IMR-90 (cell line): ENCODE data around the gene SRRM2. TPM values are rescaled to one million over a fixed set of nuclear protein-coding genes. Genes with fewer than 3 reads are reported as not detected.

ENCODE experiments used
- ATAC-seq: fragments of 200-7000 bp; cut with Tn5 transposase; 2 replicates; pipeline ENCODE4 v1.9.1; 2020; ENCODE audit warnings: low read depth, mild to moderate bottlenecking, moderate library complexity
- Bru-seq: library from RNA; stranded (reverse); fragments of 400-500 nt; gene quantifications from one replicate; lab custom pipeline; 2021; lab: Mats Ljungman, UMichigan
- BruChase-seq, 2 experiments: library from RNA; stranded (reverse); fragments of 400-500 nt; gene quantifications; one replicate each; lab custom pipeline; 2021; lab: Mats Ljungman, UMichigan
- BruUV-seq: library from RNA; stranded (reverse); fragments of 400-500 nt; replicated peaks from 2 replicates; lab custom pipeline; 2021; lab: Mats Ljungman, UMichigan
- CTCF ChIA-PET: fragments of 300-600 bp; formaldehyde crosslinking; extraction: SDS; loops from one replicate; lab custom pipeline; 2021; ENCODE audit warnings: antibody characterized with exemption; lab: Yijun Ruan, JAX
- POLR2A ChIA-PET: fragments of 300-600 bp; sonication (Branson Sonifier 250); formaldehyde crosslinking; loops from one replicate; lab custom pipeline; 2022; ENCODE audit warnings: antibody characterized with exemption; ENCODE audit not compliant: unreplicated experiment; lab: Charles Lee
- DNase-seq: peaks from one replicate; pipeline ENCODE4 v3.0.0; 2013
- H2AFZ ChIP-seq: replicated peaks from 2 replicates; pipeline ENCODE3; 2013; ENCODE audit warnings: low read length, mild to moderate bottlenecking; ENCODE audit not compliant: poor library complexity
- H2AK5ac ChIP-seq: 2 replicates; pipeline ENCODE4 v1.6.1; 2013; ENCODE audit warnings: low read depth, low read length, inconsistent platforms
- H2AK9ac ChIP-seq: replicated peaks from 2 replicates; pipeline ENCODE3; 2013; ENCODE audit warnings: mild to moderate bottlenecking, low read depth, low read length, moderate library complexity; ENCODE audit not compliant: poor library complexity
- H2BK120ac ChIP-seq: 2 replicates; pipeline ENCODE4 v1.6.1; 2013; ENCODE audit warnings: low read depth, low read length, inconsistent platforms
- H2BK15ac ChIP-seq: 3 replicates; pipeline ENCODE4 v1.6.1; 2013; ENCODE audit warnings: low read depth, low read length, inconsistent platforms
- H2BK20ac ChIP-seq: 2 replicates; pipeline ENCODE4 v1.6.1; 2013; ENCODE audit warnings: low read depth, mild to moderate bottlenecking, inconsistent platforms, low read length, moderate library complexity
- H2BK5ac ChIP-seq: 2 replicates; pipeline ENCODE4 v1.6.1; 2013; ENCODE audit warnings: mild to moderate bottlenecking, low read depth, low read length, inconsistent platforms; ENCODE audit not compliant: poor library complexity, severe bottlenecking
- H3K14ac ChIP-seq: replicated peaks from 2 replicates; pipeline ENCODE4 v1.6.1; 2013; ENCODE audit warnings: low read depth, low read length, inconsistent platforms
- H3K18ac ChIP-seq: 2 replicates; pipeline ENCODE4 v1.6.1; 2013; ENCODE audit warnings: low read depth, low read length, control low read depth
- H3K23ac ChIP-seq: 2 replicates; pipeline ENCODE4 v1.6.1; 2013; ENCODE audit warnings: low read depth, low read length, inconsistent platforms
- H3K27ac ChIP-seq: 2 replicates; pipeline ENCODE4 v1.5.1; 2013; ENCODE audit warnings: mild to moderate bottlenecking, control low read depth, low read length; ENCODE audit not compliant: insufficient read depth
- H3K27me3 ChIP-seq: 2 replicates; pipeline ENCODE4 v1.6.1; 2013; ENCODE audit warnings: low read length; ENCODE audit not compliant: control insufficient read depth, insufficient read depth
- H3K36me3 ChIP-seq: 2 replicates; pipeline ENCODE4 v1.6.1; 2013; ENCODE audit warnings: low read length, mixed read lengths; ENCODE audit not compliant: control insufficient read depth, insufficient read depth
- H3K4ac ChIP-seq: 2 replicates; pipeline ENCODE4 v1.6.1; 2013; ENCODE audit warnings: low read depth, low read length, inconsistent platforms
- H3K4me1 ChIP-seq: 2 replicates; pipeline ENCODE4 v1.6.1; 2013; ENCODE audit warnings: low read length, mixed read lengths; ENCODE audit not compliant: control insufficient read depth, insufficient read depth
- H3K4me2 ChIP-seq: 2 replicates; pipeline ENCODE4 v1.6.1; 2013; ENCODE audit warnings: low read depth, mild to moderate bottlenecking, control low read depth, low read length, moderate library complexity
- H3K4me3 ChIP-seq: 2 replicates; pipeline ENCODE4 v1.5.1; 2013; ENCODE audit warnings: low read depth, mild to moderate bottlenecking, control low read depth, low read length, moderate library complexity; ENCODE audit not compliant: insufficient read depth
- H3K56ac ChIP-seq: 2 replicates; pipeline ENCODE4 v1.6.1; 2013; ENCODE audit warnings: low read length, inconsistent platforms; ENCODE audit not compliant: insufficient read depth; ENCODE audit errors: extremely low read depth
- H3K79me1 ChIP-seq, 2 experiments: 2 replicates each; pipeline ENCODE4 v1.6.1; 2013; ENCODE audit warnings: low read length in 2 of 2, inconsistent platforms in 1 of 2, low read depth in 1 of 2
- H3K9ac ChIP-seq: 2 replicates; pipeline ENCODE4 v1.6.1; 2013; ENCODE audit warnings: low read depth, low read length, control low read depth
- H3K9me1 ChIP-seq: 2 replicates; pipeline ENCODE4 v1.6.1; 2013; ENCODE audit warnings: low read length, inconsistent platforms; ENCODE audit not compliant: insufficient read depth
- H3K9me3 ChIP-seq: 2 replicates; pipeline ENCODE4 v1.6.1; 2013; ENCODE audit warnings: low read length; ENCODE audit not compliant: control insufficient read depth, insufficient read depth
- H4K20me1 ChIP-seq: 2 replicates; pipeline ENCODE4 v1.6.1; 2013; ENCODE audit warnings: low read length, inconsistent platforms; ENCODE audit not compliant: insufficient read depth
- H4K5ac ChIP-seq: 2 replicates; pipeline ENCODE4 v1.6.1; 2013; ENCODE audit warnings: mild to moderate bottlenecking, low read depth, low read length, control low read depth
- H4K8ac ChIP-seq, 2 experiments: 2 replicates each; pipeline ENCODE4 v1.6.1; 2013; ENCODE audit warnings: low read depth in 2 of 2, low read length in 2 of 2, control low read depth in 1 of 2, inconsistent platforms in 1 of 2
- H4K91ac ChIP-seq: 2 replicates; pipeline ENCODE4 v1.6.1; 2013; ENCODE audit warnings: low read depth, low read length, inconsistent platforms; ENCODE audit not compliant: insufficient read depth
- BHLHE40 ChIP-seq: fragments of 150-350 bp; IDR thresholded peaks from 2 replicates; pipeline ENCODE4 v1.6.1; 2016; ENCODE audit warnings: mild to moderate bottlenecking, low read depth, low read length
- CEBPB ChIP-seq: IDR thresholded peaks from 2 replicates; pipeline ENCODE4 v1.6.1; 2012; ENCODE audit warnings: low read depth, low read length, improper control_type of control experiment
- CHD1 ChIP-seq: IDR thresholded peaks from 2 replicates; pipeline ENCODE4 v1.6.1; 2012; ENCODE audit warnings: low read depth, low read length, improper control_type of control experiment
- FOS ChIP-seq: fragments of 150-350 bp; IDR thresholded peaks from 2 replicates; pipeline ENCODE4 v1.6.1; 2016; ENCODE audit warnings: low read depth, low read length
- MAFK ChIP-seq: IDR thresholded peaks from 2 replicates; pipeline ENCODE4 v1.6.1; 2012; ENCODE audit warnings: low read depth, low read length, improper control_type of control experiment
- MAZ ChIP-seq: IDR thresholded peaks from 2 replicates; pipeline ENCODE4 v1.6.1; 2012; ENCODE audit warnings: low read depth, mild to moderate bottlenecking, low read length, improper control_type of control experiment, moderate library complexity, borderline replicate concordance
- MXI1 ChIP-seq: IDR thresholded peaks from 2 replicates; pipeline ENCODE4 v1.6.1; 2012; ENCODE audit warnings: low read depth, mild to moderate bottlenecking, low read length, moderate library complexity, borderline replicate concordance
- NFE2L2 ChIP-seq: fragments of 150-350 bp; IDR thresholded peaks from 2 replicates; pipeline ENCODE4 v1.6.1; 2016; ENCODE audit warnings: low read depth, mild to moderate bottlenecking, low read length
- POLR2A ChIP-seq: IDR thresholded peaks from 2 replicates; pipeline ENCODE4 v1.6.1; 2012; ENCODE audit warnings: mild to moderate bottlenecking, low read depth, low read length
- RAD21 ChIP-seq: IDR thresholded peaks from 2 replicates; pipeline ENCODE4 v1.6.1; 2012; ENCODE audit warnings: low read length, improper control_type of control experiment
- RFX5 ChIP-seq: IDR thresholded peaks from 2 replicates; pipeline ENCODE4 v1.8.0; 2012; ENCODE audit warnings: low read depth, mild to moderate bottlenecking, low read length, moderate library complexity
- WGBS, 2 experiments: methylation state at CpG; one replicate each; pipeline versions ENCODE4 v1.1.5 to v1.1.7; 2013; ENCODE audit warnings: missing lambda C conversion rate in 2 of 2; ENCODE audit not compliant: insufficient read length in 1 of 2; ENCODE audit errors: extremely low coverage in 2 of 2; 5-methylcytosine and 5-hydroxymethylcytosine counted together
- dilution Hi-C: fragments of 300-500 bp; cut with HindIII; formaldehyde crosslinking; loops from one replicate; pipeline ENCODE4 v1.14.3; 2018; ENCODE audit warnings: low sequenced_read_pairs; ENCODE audit not compliant: unreplicated experiment
- in situ Hi-C: fragments of 300-500 bp; cut with MboI; formaldehyde crosslinking; loops from 3 replicates; pipeline ENCODE4 v1.14.3; 2019; ENCODE audit warnings: low sequenced_read_pairs, inconsistent platforms, mixed read lengths
- intact Hi-C: fragments of 100-400 bp; cut with micrococcal nuclease; formaldehyde crosslinking; loops from 2 replicates; pipeline ENCODE4 v1.10.0; 2022
- long read RNA-seq: library from polyadenylated mRNA; unstranded; transcript quantifications from one replicate; pipeline ENCODE4 v2.0.0, GENCODE V29; 2021; ENCODE audit not compliant: unreplicated experiment
- polyA plus RNA-seq, 3 experiments: library from polyadenylated mRNA; depleted of rRNA; stranded (reverse); fragments of >200 nt; gene quantifications; 2 replicates each; pipeline ENCODE4 v1.2.3, GENCODE V29; 2012; ENCODE audit warnings: low replicate concordance in 1 of 3
- total RNA-seq: library from RNA; depleted of rRNA; stranded (reverse); fragments of >200 nt; gene quantifications from 2 replicates; pipeline ENCODE4 v1.2.3, GENCODE V29; 2012; rRNA removed
- TF ChIP-seq, protein P1 (sequence below): fragments of 150-350 bp; IDR thresholded peaks from 2 replicates; pipeline ENCODE4 v1.6.1; 2017; ENCODE audit warnings: mild to moderate bottlenecking, antibody characterized with exemption, low read length, low read depth
- TF ChIP-seq, protein P2 (sequence below): conservative IDR thresholded peaks from 2 replicates; pipeline ENCODE4 v1.5.1; 2012; ENCODE audit warnings: mild to moderate bottlenecking, low read depth, low read length, improper control_type of control experiment

Gene SRRM2
- total RNA-seq: 20.3 and 21.1 TPM in 2 replicates
- polyA plus RNA-seq (2012; rRNA removed): 300 and 301 TPM in 2 replicates
- polyA plus RNA-seq (2012; cell fraction: cytosol; rRNA removed): 57.1 and 150 TPM in 2 replicates
- polyA plus RNA-seq (2012; cell fraction: nucleus; rRNA removed; ENCODE audit: low replicate concordance): 949 and 1,549 TPM in 2 replicates
- Bru-seq, nascent RNA: percentile 98 among the genes with signal in this experiment
- percentile 100 among the genes with signal in this experiment for BruChase-seq, experiment 1, labeled RNA remaining after a 6-hour chase
- BruChase-seq, experiment 2, labeled RNA remaining after a 2-hour chase: percentile 100 among the genes with signal in this experiment
- long read RNA-seq, transcript SRRM2-226 (4 exons, 461 nt): major isoform, 5 of 95 reads
- long read RNA-seq, partial matches to known transcripts: 61 of 95 reads
- long read RNA-seq, other reads (novel, unspliced or antisense): 28 of 95 reads

DNA sequence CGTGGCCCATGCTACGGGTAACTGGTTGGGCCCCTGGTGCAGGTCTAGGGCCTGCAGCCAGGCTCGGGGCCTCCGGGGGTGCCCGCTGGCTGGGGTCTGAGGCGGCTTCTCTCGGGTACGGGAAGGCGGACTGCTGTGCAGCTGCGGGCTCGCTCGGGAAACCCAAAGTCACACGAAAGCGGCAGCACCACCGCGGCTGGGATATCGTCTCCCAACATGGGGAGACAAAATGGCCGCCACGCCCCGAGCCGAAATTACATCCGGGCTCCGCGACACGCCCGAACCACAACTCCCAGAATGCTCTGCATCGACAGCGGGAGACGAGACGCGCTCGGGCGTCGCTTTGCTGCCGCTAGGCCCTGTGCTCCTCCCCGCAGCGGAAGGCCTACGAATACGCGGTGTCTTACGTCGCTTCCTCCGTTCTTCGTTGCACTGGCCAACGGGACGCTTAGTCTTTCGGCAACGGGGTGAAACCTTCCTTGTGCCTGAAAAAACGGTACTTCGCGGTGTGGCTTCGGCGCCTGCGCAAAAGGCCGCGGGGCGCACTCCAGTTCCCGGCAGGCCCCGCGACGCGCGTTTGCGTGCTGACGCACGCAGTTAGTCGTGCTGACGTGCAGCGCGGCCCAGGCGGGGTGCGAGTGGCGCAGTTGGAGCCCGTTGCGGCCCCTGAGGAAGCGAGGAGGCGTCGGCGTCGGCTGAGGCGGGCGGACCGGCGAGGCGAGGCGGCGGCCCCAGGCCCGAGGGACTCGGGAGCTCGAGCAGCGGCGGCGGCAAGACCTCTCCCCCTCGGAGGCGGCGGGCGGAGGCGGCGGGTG lies at the start of gene SRRM2:
TSS of gene SRRM2 (plus strand) at position 604 of the 815 bp plus-strand sequence. CDS start 3,727 bp downstream, outside the sequence.
- CTCF ChIA-PET: no interaction called here
- peak; percentile 68; the same call in 1 of the 2 replicates for TF ChIP-seq MAZ
- TF ChIP-seq, protein P1, sequence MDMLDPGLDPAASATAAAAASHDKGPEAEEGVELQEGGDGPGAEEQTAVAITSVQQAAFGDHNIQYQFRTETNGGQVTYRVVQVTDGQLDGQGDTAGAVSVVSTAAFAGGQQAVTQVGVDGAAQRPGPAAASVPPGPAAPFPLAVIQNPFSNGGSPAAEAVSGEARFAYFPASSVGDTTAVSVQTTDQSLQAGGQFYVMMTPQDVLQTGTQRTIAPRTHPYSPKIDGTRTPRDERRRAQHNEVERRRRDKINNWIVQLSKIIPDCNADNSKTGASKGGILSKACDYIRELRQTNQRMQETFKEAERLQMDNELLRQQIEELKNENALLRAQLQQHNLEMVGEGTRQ: 0 out of 2 replicates have a peak, but pooled peaks have one; percentile 1
- no peak for TF ChIP-seq NFE2L2
- no peak for TF ChIP-seq RAD21
- no peak for TF ChIP-seq FOS
- no peak for TF ChIP-seq CEBPB
- no peak; the same call in 1 of the 2 replicates for TF ChIP-seq BHLHE40
- 0 out of 2 replicates have a peak, but pooled peaks have one; percentile 49 for TF ChIP-seq MXI1
- TF ChIP-seq POLR2A: peak; percentile 97
- TF ChIP-seq RFX5: no peak
- TF ChIP-seq, protein P2, sequence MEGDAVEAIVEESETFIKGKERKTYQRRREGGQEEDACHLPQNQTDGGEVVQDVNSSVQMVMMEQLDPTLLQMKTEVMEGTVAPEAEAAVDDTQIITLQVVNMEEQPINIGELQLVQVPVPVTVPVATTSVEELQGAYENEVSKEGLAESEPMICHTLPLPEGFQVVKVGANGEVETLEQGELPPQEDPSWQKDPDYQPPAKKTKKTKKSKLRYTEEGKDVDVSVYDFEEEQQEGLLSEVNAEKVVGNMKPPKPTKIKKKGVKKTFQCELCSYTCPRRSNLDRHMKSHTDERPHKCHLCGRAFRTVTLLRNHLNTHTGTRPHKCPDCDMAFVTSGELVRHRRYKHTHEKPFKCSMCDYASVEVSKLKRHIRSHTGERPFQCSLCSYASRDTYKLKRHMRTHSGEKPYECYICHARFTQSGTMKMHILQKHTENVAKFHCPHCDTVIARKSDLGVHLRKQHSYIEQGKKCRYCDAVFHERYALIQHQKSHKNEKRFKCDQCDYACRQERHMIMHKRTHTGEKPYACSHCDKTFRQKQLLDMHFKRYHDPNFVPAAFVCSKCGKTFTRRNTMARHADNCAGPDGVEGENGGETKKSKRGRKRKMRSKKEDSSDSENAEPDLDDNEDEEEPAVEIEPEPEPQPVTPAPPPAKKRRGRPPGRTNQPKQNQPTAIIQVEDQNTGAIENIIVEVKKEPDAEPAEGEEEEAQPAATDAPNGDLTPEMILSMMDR: no peak
- peak; percentile 72 for TF ChIP-seq MAFK
- no peak; the same call in none of the 2 replicates for TF ChIP-seq CHD1

More for the DNA sequence above, at the start of gene SRRM2:
- Histone ChIP-seq H2AK9ac (peak within 1 kb of the TSS; percentile 99), H3K4ac (peak within 1 kb of the TSS; percentile 99), H3K4me2 (peak within 1 kb of the TSS; percentile 99), H2BK20ac (peak within 1 kb of the TSS; percentile 77), H4K8ac (peak within 1 kb of the TSS; percentile 93 to 100), H3K27ac (peak within 1 kb of the TSS; percentile 99), H3K79me1 (peaks cover 14 to 46% of the 10 kb centered on the region in 2 experiments), H2BK120ac (peak within 1 kb of the TSS; percentile 97), H2BK15ac (peak within 1 kb of the TSS; percentile 100), H3K4me3 (peak within 1 kb of the TSS; percentile 88), H4K5ac (peak within 1 kb of the TSS; percentile 100), H4K20me1 (peaks cover 45% of the 10 kb centered on the region), H3K18ac (peak within 1 kb of the TSS; percentile 100), H3K9ac (peak within 1 kb of the TSS; percentile 100), H3K14ac (peak within 1 kb of the TSS; percentile 99), H3K56ac (peak within 1 kb of the TSS; percentile 100), H3K9me1 (peaks cover 11% of the 10 kb centered on the region), H2AFZ (peak within 1 kb of the TSS; percentile 99), H2AK5ac (peak within 1 kb of the TSS; percentile 98), H3K27me3 (no peaks in the 10 kb centered on the region), H4K91ac (peak within 1 kb of the TSS; percentile 100), H3K23ac (peak within 1 kb of the TSS; percentile 97), H3K4me1 (peaks cover 9% of the 10 kb centered on the region), H2BK5ac (peak within 1 kb of the TSS; percentile 99), H3K36me3 (peaks cover 8% of the 10 kb centered on the region), H3K9me3 (peaks cover 2% of the 10 kb centered on the region; the same call in 1 of the 2 replicates)
- DNase-seq (peak; percentile 95), ATAC-seq (peak; percentile 94)
- BruUV-seq: no TSS peak
- in situ Hi-C loops (no loop called here), dilution Hi-C loops (no loop called here), intact Hi-C loops (no loop called here)
- 1% methylated on average over 60 of the region's 99 CpGs; no CpG with 5 or more reads in 1 of the 2 experiments for WGBS, 2 experiments
- POLR2A ChIA-PET: interaction anchor here (0.6 to 1.4 kb wide), 5 partner anchors 11 to 1174 kb away, joined by 3 to 8 read pairs (median 4); no protein-coding TSS in a partner anchor
